HL-60 (cell line): ENCODE measurements around the gene CFAP46.
"Not testable (repeated sequence)": the region's sequence is repeated elsewhere in the genome, so short reads cannot be mapped to it uniquely, and the experiment has no call there.

Source experiments
- DNase-seq, 2 experiments: peaks; one replicate each; pipeline ENCODE4 v3.0.0-alpha.2; 2010 to 2020; ENCODE audit warnings: low read depth in 1 of 2, low spot score in 1 of 2
- H3K27ac ChIP-seq: fragments of 250-450 bp; sonication (Bioruptor Pico); replicated peaks from 2 replicates; pipeline ENCODE4 v1.5.1; 2020; ENCODE audit warnings: mild to moderate bottlenecking, moderate library complexity
- H3K27me3 ChIP-seq: fragments of 250-450 bp; sonication (Bioruptor Pico); 2 replicates; pipeline ENCODE4 v1.5.1; 2021; ENCODE audit warnings: mild to moderate bottlenecking, moderate library complexity; ENCODE audit not compliant: insufficient read depth, poor library complexity, severe bottlenecking
- H3K4me3 ChIP-seq: replicated peaks from 2 replicates; pipeline ENCODE4 v1.5.1; 2011; ENCODE audit warnings: mild to moderate bottlenecking, control low read depth, low read length; ENCODE audit not compliant: insufficient read depth
- GABPA ChIP-seq: IDR thresholded peaks from 2 replicates; pipeline ENCODE4 v1.6.1; 2012; ENCODE audit warnings: low read depth
- POLR2AphosphoS5 ChIP-seq: IDR thresholded peaks from 2 replicates; pipeline ENCODE4 v1.6.1; 2012; ENCODE audit warnings: low read depth
- SPI1 ChIP-seq: IDR thresholded peaks from 2 replicates; pipeline ENCODE4 v1.6.1; 2012; ENCODE audit warnings: low read depth, mild to moderate bottlenecking, borderline replicate concordance
- TF ChIP-seq, protein P1 (sequence below): IDR thresholded peaks from one replicate; pipeline ENCODE4 v1.5.1; 2011; ENCODE audit warnings: low read length, control low read depth, inconsistent platforms; ENCODE audit not compliant: insufficient read depth
- TF ChIP-seq, protein P2 (sequence below): IDR thresholded peaks from 2 replicates; pipeline ENCODE4 v1.6.1; 2012; ENCODE audit warnings: low read depth; ENCODE audit not compliant: insufficient replicate concordance

The CFAP46 gene

GRCh38 chr10:132967540-132967939 is 25.2 kb upstream of the CFAP46 start:
- Histone ChIP-seq H3K4me3 (no peak overlapping the region), H3K27ac (no peak overlapping the region), H3K27me3 (peaks cover 17% of the 10 kb centered on the region)
- no peak for DNase-seq
- TF ChIP-seq SPI1, result no peak

- Histone ChIP-seq H3K27me3 (peaks cover 28% of the 10 kb centered on the region), H3K4me3 (no peak overlapping the region), H3K27ac (no peak overlapping the region)
- TF ChIP-seq POLR2AphosphoS5 (no peak), GABPA (no peak), SPI1 (no peak)
- TF ChIP-seq, protein P1, sequence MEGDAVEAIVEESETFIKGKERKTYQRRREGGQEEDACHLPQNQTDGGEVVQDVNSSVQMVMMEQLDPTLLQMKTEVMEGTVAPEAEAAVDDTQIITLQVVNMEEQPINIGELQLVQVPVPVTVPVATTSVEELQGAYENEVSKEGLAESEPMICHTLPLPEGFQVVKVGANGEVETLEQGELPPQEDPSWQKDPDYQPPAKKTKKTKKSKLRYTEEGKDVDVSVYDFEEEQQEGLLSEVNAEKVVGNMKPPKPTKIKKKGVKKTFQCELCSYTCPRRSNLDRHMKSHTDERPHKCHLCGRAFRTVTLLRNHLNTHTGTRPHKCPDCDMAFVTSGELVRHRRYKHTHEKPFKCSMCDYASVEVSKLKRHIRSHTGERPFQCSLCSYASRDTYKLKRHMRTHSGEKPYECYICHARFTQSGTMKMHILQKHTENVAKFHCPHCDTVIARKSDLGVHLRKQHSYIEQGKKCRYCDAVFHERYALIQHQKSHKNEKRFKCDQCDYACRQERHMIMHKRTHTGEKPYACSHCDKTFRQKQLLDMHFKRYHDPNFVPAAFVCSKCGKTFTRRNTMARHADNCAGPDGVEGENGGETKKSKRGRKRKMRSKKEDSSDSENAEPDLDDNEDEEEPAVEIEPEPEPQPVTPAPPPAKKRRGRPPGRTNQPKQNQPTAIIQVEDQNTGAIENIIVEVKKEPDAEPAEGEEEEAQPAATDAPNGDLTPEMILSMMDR, result no peak
- TF ChIP-seq, protein P2, sequence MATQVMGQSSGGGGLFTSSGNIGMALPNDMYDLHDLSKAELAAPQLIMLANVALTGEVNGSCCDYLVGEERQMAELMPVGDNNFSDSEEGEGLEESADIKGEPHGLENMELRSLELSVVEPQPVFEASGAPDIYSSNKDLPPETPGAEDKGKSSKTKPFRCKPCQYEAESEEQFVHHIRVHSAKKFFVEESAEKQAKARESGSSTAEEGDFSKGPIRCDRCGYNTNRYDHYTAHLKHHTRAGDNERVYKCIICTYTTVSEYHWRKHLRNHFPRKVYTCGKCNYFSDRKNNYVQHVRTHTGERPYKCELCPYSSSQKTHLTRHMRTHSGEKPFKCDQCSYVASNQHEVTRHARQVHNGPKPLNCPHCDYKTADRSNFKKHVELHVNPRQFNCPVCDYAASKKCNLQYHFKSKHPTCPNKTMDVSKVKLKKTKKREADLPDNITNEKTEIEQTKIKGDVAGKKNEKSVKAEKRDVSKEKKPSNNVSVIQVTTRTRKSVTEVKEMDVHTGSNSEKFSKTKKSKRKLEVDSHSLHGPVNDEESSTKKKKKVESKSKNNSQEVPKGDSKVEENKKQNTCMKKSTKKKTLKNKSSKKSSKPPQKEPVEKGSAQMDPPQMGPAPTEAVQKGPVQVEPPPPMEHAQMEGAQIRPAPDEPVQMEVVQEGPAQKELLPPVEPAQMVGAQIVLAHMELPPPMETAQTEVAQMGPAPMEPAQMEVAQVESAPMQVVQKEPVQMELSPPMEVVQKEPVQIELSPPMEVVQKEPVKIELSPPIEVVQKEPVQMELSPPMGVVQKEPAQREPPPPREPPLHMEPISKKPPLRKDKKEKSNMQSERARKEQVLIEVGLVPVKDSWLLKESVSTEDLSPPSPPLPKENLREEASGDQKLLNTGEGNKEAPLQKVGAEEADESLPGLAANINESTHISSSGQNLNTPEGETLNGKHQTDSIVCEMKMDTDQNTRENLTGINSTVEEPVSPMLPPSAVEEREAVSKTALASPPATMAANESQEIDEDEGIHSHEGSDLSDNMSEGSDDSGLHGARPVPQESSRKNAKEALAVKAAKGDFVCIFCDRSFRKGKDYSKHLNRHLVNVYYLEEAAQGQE, result no peak
- no peak for DNase-seq
Measured at GRCh38 chr10:132965411-132966057, 23.2 kb upstream of the CFAP46 start.

- not testable (repeated sequence) for H3K4me3 ChIP-seq, DNase-seq, H3K27ac ChIP-seq
- H3K27me3 ChIP-seq, result peaks cover 28% of the 10 kb centered on the region
Measured at GRCh38 chr10:132964707-132965410, 22.5 kb upstream of the CFAP46 start.

GRCh38 chr10:132964231-132964630 is 21.9 kb upstream of the CFAP46 start:
- H3K4me3 ChIP-seq, result no peak overlapping the region
- H3K27me3 ChIP-seq, result peaks cover 23% of the 10 kb centered on the region
- H3K27ac ChIP-seq, result no peak overlapping the region
- TF ChIP-seq SPI1 (no peak), POLR2AphosphoS5 (no peak), GABPA (no peak)
- TF ChIP-seq, protein P1, result no peak
- TF ChIP-seq, protein P2, result no peak
- no peak for DNase-seq
